GM06990 (cell line): ENCODE results near the gene PAMR1.
A peak's percentile ranks its signal among the peaks of the same experiment; 100 is the strongest.

Experiments
- DNase-seq: peaks from one replicate; pipeline ENCODE4 v3.0.0-alpha.2; 2011; ENCODE audit not compliant: insufficient read length; ENCODE audit errors: extremely low read depth
- H3K27me3 ChIP-seq: replicated peaks from 2 replicates; pipeline ENCODE4 v1.6.0; 2011; ENCODE audit warnings: low read length; ENCODE audit not compliant: control insufficient read depth, insufficient read depth
- H3K36me3 ChIP-seq: 2 replicates; pipeline ENCODE4 v1.5.1; 2011; ENCODE audit warnings: low read length; ENCODE audit not compliant: control insufficient read depth, insufficient read depth
- H3K4me3 ChIP-seq: replicated peaks from 2 replicates; pipeline ENCODE4 v1.5.1; 2011; ENCODE audit warnings: low read depth, mild to moderate bottlenecking, control low read depth, low read length
- CTCF ChIP-seq: IDR thresholded peaks from 2 replicates; pipeline ENCODE4 v1.5.1; 2011; ENCODE audit warnings: low read length, control low read depth, mild to moderate bottlenecking, inconsistent platforms; ENCODE audit not compliant: insufficient read depth, poor library complexity, severe bottlenecking

PAMR1 gene

GRCh38 chr11:35491231-35491871, 34.1 kb downstream of the PAMR1 start:
- TF ChIP-seq CTCF = no peak
- Histone ChIP-seq H3K36me3 (no peaks in the 10 kb centered on the region), H3K4me3 (no peak overlapping the region), H3K27me3 (peaks cover 3% of the 10 kb centered on the region; the same call in 1 of the 2 replicates)
- DNase-seq = no peak

GRCh38 chr11:35488117-35488516, 37.3 kb downstream of the PAMR1 start:
- Histone ChIP-seq H3K36me3 (no peaks in the 10 kb centered on the region), H3K27me3 (peaks cover 3% of the 10 kb centered on the region; the same call in 1 of the 2 replicates), H3K4me3 (no peak overlapping the region)
- DNase-seq = no peak
- no peak for TF ChIP-seq CTCF

GRCh38 chr11:35487532-35488078, 37.8 kb downstream of the PAMR1 start:
- no peak for DNase-seq
- Histone ChIP-seq H3K36me3 (no peaks in the 10 kb centered on the region), H3K27me3 (peaks cover 1% of the 10 kb centered on the region; the same call in 1 of the 2 replicates), H3K4me3 (no peak overlapping the region)
- peak; percentile 32 for TF ChIP-seq CTCF

GRCh38 chr11:35486934-35487333, 38.5 kb downstream of the PAMR1 start:
- H3K4me3 ChIP-seq = no peak overlapping the region
- H3K36me3 ChIP-seq = no peaks in the 10 kb centered on the region
- H3K27me3 ChIP-seq = peaks cover 1% of the 10 kb centered on the region; the same call in 1 of the 2 replicates
- no peak for DNase-seq
- TF ChIP-seq CTCF = no peak

- TF ChIP-seq CTCF = no peak
- Histone ChIP-seq H3K4me3 (no peak overlapping the region), H3K27me3 (peaks cover 1% of the 10 kb centered on the region; the same call in 1 of the 2 replicates), H3K36me3 (no peaks in the 10 kb centered on the region)
- DNase-seq = no peak
Measured at GRCh38 chr11:35486446-35486845, 39.0 kb downstream of the PAMR1 start.
